ENCODE data around the gene ELMOD3.
"Not testable (repeated sequence)": the region's sequence is repeated elsewhere in the genome, so short reads cannot be mapped to it uniquely, and the experiment has no call there.

The ELMOD3 gene

GRCh38 chr2:85354286-85355072 is at the start of gene ELMOD3, which contains the start of gene RETSAT:
TSS of gene ELMOD3 (plus strand) at chr2:85354769. CDS start at chr2:85357199, 2,430 bp downstream.
TSS of gene RETSAT (minus strand) at chr2:85354528. CDS start at chr2:85354507, 21 bp downstream.
- peak within 1 kb of the TSS; percentile 97 for H3K4me3 ChIP-seq (ENCODE audit: low read length)
- peaks cover 4% of the 10 kb centered on the region for H3K4me1 ChIP-seq (ENCODE audit: control insufficient read depth, low read depth, low read length)
- no peaks in the 10 kb centered on the region for H3K27me3 ChIP-seq (ENCODE audit: control insufficient read depth, insufficient read depth, low read length)
- no peak within 1 kb of the TSS for H3K27ac ChIP-seq (ENCODE audit: low read length)
- H3K9me3 ChIP-seq (ENCODE audit: control insufficient read depth, low read depth, low read length), result no peaks in the 10 kb centered on the region
- peak within 1 kb of the TSS; percentile 65 for H3K9ac ChIP-seq (ENCODE audit: low read length)
- H3K36me3 ChIP-seq (ENCODE audit: control insufficient read depth, low read depth, low read length), result peaks cover 10% of the 10 kb centered on the region

- Histone ChIP-seq H3K4me3 (ENCODE audit: low read length) (no peak overlapping the region), H3K4me1 (ENCODE audit: control insufficient read depth, low read depth, low read length) (no peaks in the 10 kb centered on the region), H3K9me3 (ENCODE audit: control insufficient read depth, low read depth, low read length) (no peaks in the 10 kb centered on the region), H3K27me3 (ENCODE audit: control insufficient read depth, insufficient read depth, low read length) (no peaks in the 10 kb centered on the region), H3K36me3 (ENCODE audit: control insufficient read depth, low read depth, low read length) (peaks cover 69% of the 10 kb centered on the region), H3K9ac (ENCODE audit: low read length) (no peak overlapping the region), H3K27ac (ENCODE audit: low read length) (no peak overlapping the region)
Observed at GRCh38 chr2:85307527-85307897, 47.1 kb upstream of the ELMOD3 start.

- Histone ChIP-seq H3K4me1 (ENCODE audit: control insufficient read depth, low read depth, low read length) (no peaks in the 10 kb centered on the region), H3K9me3 (ENCODE audit: control insufficient read depth, low read depth, low read length) (no peaks in the 10 kb centered on the region), H3K36me3 (ENCODE audit: control insufficient read depth, low read depth, low read length) (peaks cover 67% of the 10 kb centered on the region), H3K27ac (ENCODE audit: low read length) (no peak overlapping the region), H3K27me3 (ENCODE audit: control insufficient read depth, insufficient read depth, low read length) (no peaks in the 10 kb centered on the region), H3K9ac (ENCODE audit: low read length) (no peak overlapping the region), H3K4me3 (ENCODE audit: low read length) (no peak overlapping the region)
Observed at GRCh38 chr2:85308201-85308600, 46.4 kb upstream of the ELMOD3 start.

DNA sequence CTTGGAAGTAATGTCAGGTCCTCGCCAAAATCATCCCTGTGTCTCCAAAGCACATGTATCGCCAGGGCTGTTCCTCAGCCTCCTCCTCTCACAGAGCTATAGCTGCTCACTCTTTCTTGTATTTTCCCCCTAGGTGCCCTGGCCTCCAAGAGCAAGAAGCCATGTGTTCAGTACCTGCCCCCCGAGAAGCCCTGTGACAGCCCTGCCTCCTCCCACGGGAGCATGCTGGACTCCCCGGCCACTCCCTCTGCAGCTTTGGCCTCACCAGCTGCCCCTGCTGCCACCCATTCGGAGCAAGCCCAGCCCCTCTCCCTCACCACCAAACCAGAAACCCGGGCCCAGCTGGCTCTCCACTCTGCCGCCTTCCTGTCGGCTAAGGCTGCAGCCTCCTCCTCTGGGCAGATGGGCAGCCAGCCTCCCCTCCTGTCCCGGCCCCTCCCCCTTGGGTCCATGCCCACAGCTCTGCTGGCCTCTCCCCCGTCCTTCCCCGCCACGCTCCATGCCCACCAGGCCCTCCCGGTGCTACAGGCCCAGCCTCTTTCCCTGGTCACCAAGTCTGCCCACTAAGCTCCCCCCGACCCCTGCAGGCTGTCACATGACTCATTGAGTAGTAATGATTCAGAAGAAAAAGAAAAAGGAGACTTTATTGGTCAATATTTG is 45.5 kb upstream of the ELMOD3 start:
- no peaks in the 10 kb centered on the region for H3K27me3 ChIP-seq (ENCODE audit: control insufficient read depth, insufficient read depth, low read length)
- H3K27ac ChIP-seq (ENCODE audit: low read length), result no peak overlapping the region
- no peak overlapping the region for H3K4me3 ChIP-seq (ENCODE audit: low read length)
- peaks cover 59% of the 10 kb centered on the region for H3K36me3 ChIP-seq (ENCODE audit: control insufficient read depth, low read depth, low read length)
- no peaks in the 10 kb centered on the region for H3K9me3 ChIP-seq (ENCODE audit: control insufficient read depth, low read depth, low read length)
- H3K4me1 ChIP-seq (ENCODE audit: control insufficient read depth, low read depth, low read length), result no peaks in the 10 kb centered on the region
- no peak overlapping the region for H3K9ac ChIP-seq (ENCODE audit: low read length)

GRCh38 chr2:85309699-85310321 is 44.8 kb upstream of the ELMOD3 start:
- H3K27ac ChIP-seq (ENCODE audit: low read length), result no peak overlapping the region
- H3K9me3 ChIP-seq (ENCODE audit: control insufficient read depth, low read depth, low read length), result no peaks in the 10 kb centered on the region
- no peaks in the 10 kb centered on the region for H3K4me1 ChIP-seq (ENCODE audit: control insufficient read depth, low read depth, low read length)
- no peak overlapping the region for H3K9ac ChIP-seq (ENCODE audit: low read length)
- no peaks in the 10 kb centered on the region for H3K27me3 ChIP-seq (ENCODE audit: control insufficient read depth, insufficient read depth, low read length)
- no peak overlapping the region for H3K4me3 ChIP-seq (ENCODE audit: low read length)
- H3K36me3 ChIP-seq (ENCODE audit: control insufficient read depth, low read depth, low read length), result peaks cover 52% of the 10 kb centered on the region

GRCh38 chr2:85310330-85310729 is 44.2 kb upstream of the ELMOD3 start:
- Histone ChIP-seq H3K27me3 (ENCODE audit: control insufficient read depth, insufficient read depth, low read length) (no peaks in the 10 kb centered on the region), H3K9me3 (ENCODE audit: control insufficient read depth, low read depth, low read length) (no peaks in the 10 kb centered on the region), H3K36me3 (ENCODE audit: control insufficient read depth, low read depth, low read length) (peaks cover 46% of the 10 kb centered on the region), H3K4me3 (ENCODE audit: low read length) (no peak overlapping the region), H3K27ac (ENCODE audit: low read length) (no peak overlapping the region), H3K4me1 (ENCODE audit: control insufficient read depth, low read depth, low read length) (no peaks in the 10 kb centered on the region), H3K9ac (ENCODE audit: low read length) (no peak overlapping the region)

DNA sequence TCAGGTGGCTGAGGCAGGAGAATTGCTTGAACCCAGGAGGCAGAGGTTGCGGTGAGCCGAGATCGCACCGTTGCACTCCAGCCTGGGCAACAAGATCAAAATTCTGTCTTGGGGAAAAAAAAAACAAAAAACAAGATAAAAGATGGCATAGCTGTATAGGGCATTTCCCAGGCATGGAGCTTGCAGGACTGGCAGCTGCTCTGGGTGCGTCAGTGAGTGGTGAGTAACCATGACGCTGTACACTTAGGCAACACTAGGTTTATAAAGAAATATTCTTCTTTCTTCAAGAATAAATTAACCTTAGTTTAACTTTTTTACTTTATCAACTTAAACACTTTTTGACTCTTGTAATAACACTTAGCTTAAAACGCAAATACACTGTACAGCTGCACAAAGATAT is 42.2 kb upstream of the ELMOD3 start:
- H3K9ac ChIP-seq (ENCODE audit: low read length), result no peak overlapping the region
- no peaks in the 10 kb centered on the region for H3K9me3 ChIP-seq (ENCODE audit: control insufficient read depth, low read depth, low read length)
- H3K4me1 ChIP-seq (ENCODE audit: control insufficient read depth, low read depth, low read length), result no peaks in the 10 kb centered on the region
- no peaks in the 10 kb centered on the region for H3K27me3 ChIP-seq (ENCODE audit: control insufficient read depth, insufficient read depth, low read length)
- H3K36me3 ChIP-seq (ENCODE audit: control insufficient read depth, low read depth, low read length), result peaks cover 35% of the 10 kb centered on the region
- H3K27ac ChIP-seq (ENCODE audit: low read length), result no peak overlapping the region
- no peak overlapping the region for H3K4me3 ChIP-seq (ENCODE audit: low read length)

GRCh38 chr2:85314884-85315242 is 39.7 kb upstream of the ELMOD3 start:
- Histone ChIP-seq H3K27me3 (ENCODE audit: control insufficient read depth, insufficient read depth, low read length) (no peaks in the 10 kb centered on the region), H3K9me3 (ENCODE audit: control insufficient read depth, low read depth, low read length) (no peaks in the 10 kb centered on the region), H3K4me1 (ENCODE audit: control insufficient read depth, low read depth, low read length) (no peaks in the 10 kb centered on the region), H3K9ac (ENCODE audit: low read length) (no peak overlapping the region), H3K36me3 (ENCODE audit: control insufficient read depth, low read depth, low read length) (peaks cover 21% of the 10 kb centered on the region), H3K27ac (ENCODE audit: low read length) (no peak overlapping the region), H3K4me3 (ENCODE audit: low read length) (no peak overlapping the region)

DNA sequence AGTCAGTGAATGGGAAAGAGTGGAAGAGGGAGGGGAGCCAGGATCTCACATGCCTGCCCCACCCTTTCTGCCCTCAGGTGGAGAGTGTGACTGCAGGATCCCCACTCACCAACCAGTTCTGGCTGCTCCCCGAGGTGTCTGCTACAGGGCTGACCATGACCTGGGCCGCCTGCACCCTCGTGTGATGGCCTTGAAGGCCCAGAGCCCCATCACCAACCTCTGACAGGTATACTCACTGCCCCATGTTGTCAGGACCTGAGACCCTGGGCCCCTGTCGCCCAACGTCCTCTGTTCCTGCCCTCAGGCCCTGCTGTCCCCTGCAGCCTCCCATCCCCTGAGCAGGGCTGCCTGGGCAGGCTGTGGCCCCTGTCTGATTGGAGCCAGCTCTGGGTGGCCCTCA is 38.6 kb upstream of the ELMOD3 start:
- H3K27ac ChIP-seq (ENCODE audit: low read length); H3K9ac ChIP-seq (ENCODE audit: low read length); H3K4me1 ChIP-seq (ENCODE audit: control insufficient read depth, low read depth, low read length); H3K9me3 ChIP-seq (ENCODE audit: control insufficient read depth, low read depth, low read length); H3K27me3 ChIP-seq (ENCODE audit: control insufficient read depth, insufficient read depth, low read length); H3K4me3 ChIP-seq (ENCODE audit: low read length): not testable (repeated sequence)
- H3K36me3 ChIP-seq (ENCODE audit: control insufficient read depth, low read depth, low read length), result peaks cover 24% of the 10 kb centered on the region

DNA sequence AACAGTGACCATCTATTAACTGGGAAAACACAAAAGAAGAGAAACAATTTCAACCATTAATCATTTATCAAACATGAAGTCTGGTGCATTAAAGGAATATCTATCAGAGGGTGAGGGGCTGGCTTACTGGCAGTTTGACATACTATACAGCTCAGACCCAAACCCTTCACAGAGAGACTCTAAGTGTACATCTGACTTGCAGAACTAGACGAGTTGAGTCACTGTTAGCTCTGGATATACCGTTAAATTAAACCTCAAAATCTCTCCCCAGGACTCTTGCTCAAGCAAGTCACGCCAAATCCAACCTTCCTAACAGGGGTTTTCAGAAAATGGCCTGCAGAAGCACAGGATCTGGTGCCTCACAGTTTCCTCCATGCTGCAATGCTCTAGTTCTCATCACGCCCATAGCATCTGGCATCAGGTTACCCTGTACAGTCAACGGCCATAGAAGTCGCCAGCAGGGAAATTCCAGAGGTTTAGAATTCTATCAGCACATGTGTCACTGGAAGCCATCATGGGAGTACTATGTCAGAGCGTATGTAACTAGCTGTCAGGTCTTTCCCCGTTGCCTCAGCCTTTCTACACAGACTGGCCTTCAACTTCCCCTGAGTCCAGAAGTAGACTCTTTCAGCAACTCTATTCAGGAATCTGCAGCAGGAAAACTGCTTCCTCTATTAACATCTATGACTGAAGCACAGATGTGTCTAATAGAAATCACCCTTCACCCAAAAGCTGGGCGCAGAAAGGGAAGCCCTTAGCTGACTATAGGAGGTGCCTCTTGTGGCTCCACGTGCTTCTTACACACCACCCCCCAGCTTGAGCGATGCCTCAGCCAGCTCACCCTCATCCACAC is 36.1 kb upstream of the ELMOD3 start:
- no peaks in the 10 kb centered on the region for H3K4me1 ChIP-seq (ENCODE audit: control insufficient read depth, low read depth, low read length)
- no peak overlapping the region for H3K27ac ChIP-seq (ENCODE audit: low read length)
- H3K27me3 ChIP-seq (ENCODE audit: control insufficient read depth, insufficient read depth, low read length), result no peaks in the 10 kb centered on the region
- no peaks in the 10 kb centered on the region for H3K9me3 ChIP-seq (ENCODE audit: control insufficient read depth, low read depth, low read length)
- H3K36me3 ChIP-seq (ENCODE audit: control insufficient read depth, low read depth, low read length), result peaks cover 43% of the 10 kb centered on the region
- no peak overlapping the region for H3K4me3 ChIP-seq (ENCODE audit: low read length)
- no peak overlapping the region for H3K9ac ChIP-seq (ENCODE audit: low read length)

- Histone ChIP-seq H3K9ac (ENCODE audit: low read length) (no peak overlapping the region), H3K4me3 (ENCODE audit: low read length) (no peak overlapping the region), H3K27ac (ENCODE audit: low read length) (no peak overlapping the region), H3K27me3 (ENCODE audit: control insufficient read depth, insufficient read depth, low read length) (no peaks in the 10 kb centered on the region), H3K9me3 (ENCODE audit: control insufficient read depth, low read depth, low read length) (no peaks in the 10 kb centered on the region), H3K4me1 (ENCODE audit: control insufficient read depth, low read depth, low read length) (no peaks in the 10 kb centered on the region), H3K36me3 (ENCODE audit: control insufficient read depth, low read depth, low read length) (peaks cover 55% of the 10 kb centered on the region)
Observed at GRCh38 chr2:85319796-85320195, 34.8 kb upstream of the ELMOD3 start.
